AG04450 (cell line): ENCODE results near the gene SHF. TPM values are rescaled to one million over a fixed set of nuclear protein-coding genes. Genes with fewer than 3 reads are reported as not detected.

ENCODE experiments used
- CTCF ChIA-PET: fragments of 300-600, 350-600 bp; formaldehyde crosslinking; extraction: SDS; loops from one replicate; lab custom pipeline; 2022; ENCODE audit warnings: antibody characterized with exemption, inconsistent platforms; lab: Charles Lee
- POLR2A ChIA-PET: fragments of 350-600 bp; formaldehyde crosslinking; extraction: SDS; loops from one replicate; lab custom pipeline; 2021; ENCODE audit warnings: antibody characterized with exemption, inconsistent platforms; lab: Yijun Ruan, JAX
- DNase-seq: peaks from one replicate; pipeline ENCODE4 v3.0.0-alpha.2; 2011; ENCODE audit warnings: low read depth, low spot score
- H3K27ac ChIP-seq: one replicate; pipeline ENCODE4 v1.5.1; 2012; ENCODE audit warnings: low read depth, low read length, control low read depth
- H3K27me3 ChIP-seq: one replicate; pipeline ENCODE4 v1.6.0; 2012; ENCODE audit warnings: low read length; ENCODE audit not compliant: control insufficient read depth, insufficient read depth
- H3K4me3 ChIP-seq: 2 replicates; pipeline ENCODE4 v1.5.1; 2011; ENCODE audit warnings: mild to moderate bottlenecking, low read depth, low read length, control low read depth
- H3K9me3 ChIP-seq: 2 replicates; pipeline ENCODE4 v1.5.1; 2012; ENCODE audit warnings: low read length; ENCODE audit not compliant: control insufficient read depth, insufficient read depth
- polyA plus RNA-seq: library from polyadenylated mRNA; depleted of rRNA; stranded (reverse); fragments of >200 nt; gene quantifications from 2 replicates; pipeline ENCODE4 v1.2.3, GENCODE V29; 2011
- TF ChIP-seq, protein P1 (sequence below): IDR thresholded peaks from 2 replicates; pipeline ENCODE4 v1.5.1; 2011; ENCODE audit warnings: low read depth, low read length, control low read depth, inconsistent platforms

Gene SHF
- polyA plus RNA-seq, 1 experiment = 4.1 TPM

DNA sequence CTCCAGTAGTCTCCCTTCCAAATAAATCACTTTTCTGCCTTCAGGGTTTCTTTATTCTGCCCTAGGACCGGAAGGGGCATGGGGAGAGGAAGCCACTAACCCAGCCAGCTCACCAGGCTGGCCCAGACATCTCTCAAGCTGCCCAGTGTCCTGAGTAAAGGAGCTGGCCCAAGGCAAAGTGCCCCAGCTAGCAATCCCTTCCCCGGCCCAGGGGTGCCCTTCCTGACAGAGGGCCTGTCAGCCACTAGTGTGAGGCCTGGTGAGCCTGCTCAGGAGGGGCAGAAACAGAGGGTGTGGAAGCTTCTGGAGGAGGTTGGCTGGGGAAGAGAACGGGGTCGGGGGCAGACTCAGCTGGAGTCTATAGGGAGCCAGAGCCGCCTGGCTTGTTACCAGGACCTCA is 22.2 kb downstream of the SHF start:
- Histone ChIP-seq H3K27me3 (no peaks in the 10 kb centered on the region), H3K9me3 (no peaks in the 10 kb centered on the region), H3K27ac (no peak overlapping the region), H3K4me3 (no peak overlapping the region)
- DNase-seq = no peak
- CTCF ChIA-PET = interaction anchor here (1.5 to 6.1 kb wide), 4 partner anchors 37 to 292 kb away, joined by 5 to 202 read pairs (median 52); a partner anchor contains a TSS
- TF ChIP-seq, protein P1, sequence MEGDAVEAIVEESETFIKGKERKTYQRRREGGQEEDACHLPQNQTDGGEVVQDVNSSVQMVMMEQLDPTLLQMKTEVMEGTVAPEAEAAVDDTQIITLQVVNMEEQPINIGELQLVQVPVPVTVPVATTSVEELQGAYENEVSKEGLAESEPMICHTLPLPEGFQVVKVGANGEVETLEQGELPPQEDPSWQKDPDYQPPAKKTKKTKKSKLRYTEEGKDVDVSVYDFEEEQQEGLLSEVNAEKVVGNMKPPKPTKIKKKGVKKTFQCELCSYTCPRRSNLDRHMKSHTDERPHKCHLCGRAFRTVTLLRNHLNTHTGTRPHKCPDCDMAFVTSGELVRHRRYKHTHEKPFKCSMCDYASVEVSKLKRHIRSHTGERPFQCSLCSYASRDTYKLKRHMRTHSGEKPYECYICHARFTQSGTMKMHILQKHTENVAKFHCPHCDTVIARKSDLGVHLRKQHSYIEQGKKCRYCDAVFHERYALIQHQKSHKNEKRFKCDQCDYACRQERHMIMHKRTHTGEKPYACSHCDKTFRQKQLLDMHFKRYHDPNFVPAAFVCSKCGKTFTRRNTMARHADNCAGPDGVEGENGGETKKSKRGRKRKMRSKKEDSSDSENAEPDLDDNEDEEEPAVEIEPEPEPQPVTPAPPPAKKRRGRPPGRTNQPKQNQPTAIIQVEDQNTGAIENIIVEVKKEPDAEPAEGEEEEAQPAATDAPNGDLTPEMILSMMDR = no peak
- POLR2A ChIA-PET = no interaction called here

DNA sequence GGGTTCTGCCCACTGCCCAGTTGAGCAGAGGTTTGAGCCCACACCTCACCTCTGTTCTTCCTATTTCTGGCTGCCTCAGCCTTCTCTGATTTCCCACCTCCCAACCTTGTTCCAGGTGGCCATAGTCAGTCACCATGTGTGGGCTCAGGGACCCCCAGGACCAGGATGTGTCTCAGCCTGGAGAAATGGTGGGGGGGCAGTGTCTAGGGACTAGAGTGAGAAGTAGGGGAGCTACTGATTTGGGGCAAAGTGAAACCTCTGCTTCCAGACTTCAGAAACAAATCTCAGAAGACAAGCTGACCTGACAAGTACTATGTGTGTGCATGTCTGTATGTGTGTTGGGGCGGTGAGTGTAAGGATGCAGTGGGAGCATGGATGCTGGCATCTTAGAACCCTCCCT is 22.9 kb downstream of the SHF start:
- H3K27me3 ChIP-seq = no peaks in the 10 kb centered on the region
- TF ChIP-seq, protein P1 = no peak
- H3K4me3 ChIP-seq = no peak overlapping the region
- H3K9me3 ChIP-seq = no peaks in the 10 kb centered on the region
- POLR2A ChIA-PET = interaction anchor here (0.7 kb wide), 1 partner anchor 112 kb away, joined by 3 read pairs; no protein-coding TSS in a partner anchor
- CTCF ChIA-PET = interaction anchor here (1.0 to 6.1 kb wide), 11 partner anchors 17 to 449 kb away, joined by 4 to 202 read pairs (median 20); a partner anchor contains a TSS
- no peak for DNase-seq
- no peak overlapping the region for H3K27ac ChIP-seq

DNA sequence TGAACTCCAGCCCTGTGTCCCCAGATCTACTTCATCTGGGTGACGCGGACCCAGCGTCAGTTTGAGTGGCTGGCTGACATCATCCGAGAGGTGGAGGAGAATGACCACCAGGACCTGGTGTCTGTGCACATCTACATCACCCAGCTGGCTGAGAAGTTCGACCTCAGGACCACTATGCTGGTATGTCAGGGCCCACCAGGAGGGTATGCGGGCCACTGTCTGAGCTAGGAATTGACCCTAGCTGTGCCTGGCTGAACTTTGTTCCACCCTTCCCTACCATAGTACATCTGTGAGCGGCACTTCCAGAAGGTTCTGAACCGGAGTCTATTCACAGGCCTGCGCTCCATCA is 24.3 kb downstream of the SHF start:
- no peak for DNase-seq
- TF ChIP-seq, protein P1 = no peak
- Histone ChIP-seq H3K9me3 (no peaks in the 10 kb centered on the region), H3K4me3 (no peak overlapping the region), H3K27me3 (no peaks in the 10 kb centered on the region), H3K27ac (no peak overlapping the region)
- ChIA-PET POLR2A (interaction anchor here (0.6 to 1.4 kb wide), 4 partner anchors 22 to 239 kb away, joined by 3 to 10 read pairs (median 4); a partner anchor contains a TSS), CTCF (interaction anchor here (0.5 to 6.1 kb wide), 43 partner anchors 8 to 789 kb away, joined by 3 to 202 read pairs (median 4); partner anchors contain the start of genes SHF and SLC28A2)

GRCh38 chr15:45162771-45163507 is 24.8 kb downstream of the SHF start:
- peak; percentile 61 for DNase-seq
- TF ChIP-seq, protein P1 = peak; percentile 99
- no peaks in the 10 kb centered on the region for H3K27me3 ChIP-seq
- POLR2A ChIA-PET = interaction anchor here (0.6 to 1.4 kb wide), 5 partner anchors 23 to 239 kb away, joined by 3 to 10 read pairs (median 4); a partner anchor contains a TSS
- peak overlapping the region; percentile 3 for H3K27ac ChIP-seq
- H3K4me3 ChIP-seq = no peak overlapping the region
- no peaks in the 10 kb centered on the region for H3K9me3 ChIP-seq
- CTCF ChIA-PET = interaction anchor here (0.5 to 6.1 kb wide), 44 partner anchors 8 to 790 kb away, joined by 3 to 202 read pairs (median 4); partner anchors contain the start of genes SHF and SLC28A2

DNA sequence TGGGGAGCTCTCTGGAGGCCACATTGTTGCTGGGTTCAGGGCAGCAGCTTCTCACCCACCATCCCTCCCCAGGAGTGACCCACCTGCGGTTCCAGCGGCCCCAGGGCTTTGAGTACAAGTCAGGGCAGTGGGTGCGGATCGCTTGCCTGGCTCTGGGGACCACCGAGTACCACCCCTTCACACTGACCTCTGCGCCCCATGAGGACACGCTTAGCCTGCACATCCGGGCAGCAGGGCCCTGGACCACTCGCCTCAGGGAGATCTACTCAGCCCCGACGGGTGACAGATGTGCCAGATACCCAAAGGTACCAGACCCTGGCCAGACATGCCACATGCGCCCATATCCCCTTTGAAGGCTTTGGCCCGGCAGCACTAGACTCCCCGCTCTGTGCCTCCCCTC is 26.1 kb downstream of the SHF start:
- Histone ChIP-seq H3K4me3 (no peak overlapping the region), H3K27ac (no peak overlapping the region), H3K27me3 (no peaks in the 10 kb centered on the region), H3K9me3 (no peaks in the 10 kb centered on the region)
- CTCF ChIA-PET = interaction anchor here (0.6 to 6.1 kb wide), 10 partner anchors 13 to 298 kb away, joined by 3 to 202 read pairs (median 10); a partner anchor contains a TSS
- POLR2A ChIA-PET = no interaction called here
- TF ChIP-seq, protein P1 = no peak
- no peak for DNase-seq
